Measurements from ENCODE around the gene DPH2.

Gene DPH2

GRCh38 chr1:43968348-43968948 is 1.4 kb upstream of the DPH2 start:
- no peak for DNase-seq (ENCODE audit: low spot score)

- DNase-seq (ENCODE audit: low spot score): no peak
Observed at GRCh38 chr1:43969416-43969745, 429 bp upstream of the DPH2 start.

- no peak for DNase-seq (ENCODE audit: low spot score)
Observed at GRCh38 chr1:43970502-43970901, 692 bp downstream of the DPH2 start.

- no peak for DNase-seq (ENCODE audit: low spot score)
Observed at GRCh38 chr1:43970911-43971310, 1.1 kb downstream of the DPH2 start.

- DNase-seq (ENCODE audit: low spot score): no peak
Observed at GRCh38 chr1:43971336-43971980, 1.6 kb downstream of the DPH2 start.

- DNase-seq (ENCODE audit: low spot score): no peak
Observed at GRCh38 chr1:43973981-43974442, 4.2 kb downstream of the DPH2 start.

GRCh38 chr1:43974443-43975248 is 4.8 kb downstream of the DPH2 start, which contains the start of gene ATP6V0B:
TSS of gene ATP6V0B (plus strand) at chr1:43974960. CDS start at chr1:43975041, 81 bp downstream.
- DNase-seq (ENCODE audit: low spot score): peak; percentile 94

GRCh38 chr1:43975249-43975961 is 5.6 kb downstream of the DPH2 start:
- DNase-seq (ENCODE audit: low spot score): no peak

GRCh38 chr1:43976045-43976444 is 6.2 kb downstream of the DPH2 start:
- DNase-seq (ENCODE audit: low spot score): no peak

GRCh38 chr1:43976890-43977289 is 7.1 kb downstream of the DPH2 start:
- no peak for DNase-seq (ENCODE audit: low spot score)

GRCh38 chr1:43977376-43978263 is 7.8 kb downstream of the DPH2 start:
- peak; percentile 49 for DNase-seq (ENCODE audit: low spot score)

- no peak for DNase-seq (ENCODE audit: low spot score)
Observed at GRCh38 chr1:43978264-43978550, 8.4 kb downstream of the DPH2 start.

- DNase-seq (ENCODE audit: low spot score): peak; percentile 53
Observed at GRCh38 chr1:43978551-43979260, 8.9 kb downstream of the DPH2 start, which contains the start of gene B4GALT2. TSS of gene B4GALT2 (plus strand) at chr1:43979210. CDS start at chr1:43981161, 1,951 bp downstream.

- DNase-seq (ENCODE audit: low spot score): no peak
Observed at GRCh38 chr1:43979261-43979527, 9.4 kb downstream of the DPH2 start.

- peak; percentile 53 for DNase-seq (ENCODE audit: low spot score)
Observed at GRCh38 chr1:43979528-43980254, 9.9 kb downstream of the DPH2 start.

GRCh38 chr1:43980255-43981134 is 10.7 kb downstream of the DPH2 start:
- peak; percentile 29 for DNase-seq (ENCODE audit: low spot score)

GRCh38 chr1:43981135-43981491 is 11.3 kb downstream of the DPH2 start:
- no peak for DNase-seq (ENCODE audit: low spot score)

- no peak for DNase-seq (ENCODE audit: low spot score)
Observed at GRCh38 chr1:43981636-43982035, 11.8 kb downstream of the DPH2 start.

GRCh38 chr1:43982241-43982640 is 12.4 kb downstream of the DPH2 start:
- no peak for DNase-seq (ENCODE audit: low spot score)

GRCh38 chr1:43982808-43983207 is 13.0 kb downstream of the DPH2 start:
- DNase-seq (ENCODE audit: low spot score): no peak
